Lower leg skin (tissue), 3 donors: ENCODE results near the gene SLC46A1.

Source experiments
- CTCF ChIP-seq, 3 donors: fragments of 450-650 bp; IDR thresholded peaks; one replicate each; pipeline ENCODE4 v1.5.1; 2016; ENCODE audit warnings: antibody characterized with exemption in 3 of 3, mild to moderate bottlenecking in 3 of 3, moderate library complexity in 2 of 3
- POLR2A ChIP-seq, 2 donors: fragments of 450-650 bp; IDR thresholded peaks; one replicate each; pipeline ENCODE4 v1.6.1; 2016 to 2017; ENCODE audit warnings: antibody characterized with exemption in 2 of 2, mild to moderate bottlenecking in 1 of 2, moderate library complexity in 1 of 2

- TF ChIP-seq CTCF (IDR thresholded peaks at IDR 0.05) (no peak), POLR2A (IDR thresholded peaks at IDR 0.05) (no peak)
These were observed 15.4 kb downstream of the SLC46A1 start for GRCh38 chr17:28390563-28390962.
